OCI-LY7 (cell line): Measurements from ENCODE around the gene KDM2A. TPM values are rescaled to one million over a fixed set of nuclear protein-coding genes. Genes with fewer than 3 reads are reported as not detected.

Source experiments
- BruUV-seq: library from RNA; stranded (reverse); fragments of 400-500 nt; replicated peaks from 2 replicates; lab custom pipeline; 2021; lab: Mats Ljungman, UMichigan
- CTCF ChIA-PET: fragments of 300-600 bp; sonication (Branson Sonifier 250); formaldehyde crosslinking; loops from one replicate; lab custom pipeline; 2022; ENCODE audit warnings: antibody characterized with exemption; ENCODE audit not compliant: unreplicated experiment; lab: Charles Lee
- POLR2A ChIA-PET: fragments of 300-600 bp; sonication (Branson Sonifier 250); formaldehyde crosslinking; loops from one replicate; lab custom pipeline; 2022; ENCODE audit warnings: antibody characterized with exemption; lab: Charles Lee
- DNase-seq: peaks from one replicate; pipeline ENCODE4 v3.0.0-alpha.2; 2015; ENCODE audit warnings: low spot score
- H2AFZ ChIP-seq: fragments of 200-600 bp; sonication (generic), shearing (Covaris generic); 2 replicates; pipeline ENCODE4 v1.6.1; 2014; ENCODE audit warnings: mild to moderate bottlenecking, antibody characterized with exemption, low read length, moderate library complexity
- H3K27ac ChIP-seq: fragments of 200-600 bp; sonication (generic); 2 replicates; pipeline ENCODE4 v1.5.1; 2014; ENCODE audit warnings: mixed run types, low read depth, mild to moderate bottlenecking, moderate library complexity, low read length, inconsistent platforms; ENCODE audit not compliant: poor library complexity, severe bottlenecking
- H3K36me3 ChIP-seq: fragments of 200-600 bp; sonication (generic); 2 replicates; pipeline ENCODE4 v1.6.1; 2014; ENCODE audit warnings: mild to moderate bottlenecking, antibody characterized with exemption, low read length, moderate library complexity, mixed read lengths; ENCODE audit not compliant: insufficient read depth
- H3K4me1 ChIP-seq: fragments of 200-600 bp; sonication (generic); 2 replicates; pipeline ENCODE4 v1.5.1; 2014; ENCODE audit warnings: mild to moderate bottlenecking, low read length; ENCODE audit not compliant: insufficient read depth, poor library complexity, severe bottlenecking
- H3K4me2 ChIP-seq: fragments of 200-600 bp; sonication (generic); 2 replicates; pipeline ENCODE4 v1.6.1; 2014; ENCODE audit warnings: mild to moderate bottlenecking, low read length
- H3K4me3 ChIP-seq: fragments of 200-600 bp; sonication (generic); 2 replicates; pipeline ENCODE4 v1.5.1; 2014; ENCODE audit warnings: mild to moderate bottlenecking, low read depth, low read length; ENCODE audit not compliant: poor library complexity, severe bottlenecking
- H3K79me2 ChIP-seq: fragments of 200-600 bp; sonication (generic); 2 replicates; pipeline ENCODE4 v1.6.1; 2016; ENCODE audit warnings: low read depth, mild to moderate bottlenecking, low read length, moderate library complexity, mixed read lengths; ENCODE audit not compliant: insufficient read depth
- H3K9me2 ChIP-seq: fragments of 200-600 bp; sonication (generic); 2 replicates; pipeline ENCODE4 v1.6.1; 2016; ENCODE audit warnings: mild to moderate bottlenecking, low read length, mixed read lengths; ENCODE audit not compliant: insufficient read depth
- H3K9me3 ChIP-seq: fragments of 200-600 bp; sonication (generic); 2 replicates; pipeline ENCODE4 v1.6.1; 2014; ENCODE audit warnings: mild to moderate bottlenecking, mixed run types, low read length, mixed read lengths
- H4K20me1 ChIP-seq: fragments of 200-600 bp; sonication (generic); 2 replicates; pipeline ENCODE4 v1.6.1; 2014; ENCODE audit warnings: mild to moderate bottlenecking, antibody characterized with exemption, low read length, moderate library complexity, mixed read lengths; ENCODE audit not compliant: insufficient read depth
- CTCF ChIP-seq: fragments of 200-600 bp; sonication (generic); conservative IDR thresholded peaks from 2 replicates; pipeline ENCODE4 v1.5.1; 2014; ENCODE audit warnings: mild to moderate bottlenecking, antibody characterized with exemption, low read length, moderate library complexity, mixed read lengths
- EZH2phosphoT487 ChIP-seq: fragments of 200-600 bp; sonication (generic); IDR thresholded peaks from 2 replicates; pipeline ENCODE4 v1.6.1; 2018; ENCODE audit warnings: low read depth, borderline replicate concordance, mild to moderate bottlenecking, mixed run types, antibody characterized with exemption, low read length, moderate library complexity, mixed read lengths
- intact Hi-C: fragments of 100-400 bp; cut with micrococcal nuclease; formaldehyde crosslinking; loops from one replicate; pipeline ENCODE4 v1.10.0; 2022; ENCODE audit not compliant: unreplicated experiment
- total RNA-seq, 2 experiments: library from RNA; depleted of rRNA in 1 of 2; stranded (reverse); fragments of >200 nt in 1 of 2; shearing (Covaris generic) in 1 of 2; gene quantifications; 2 replicates each; pipeline ENCODE4 v1.2.3, GENCODE V29; 2014 to 2022

The KDM2A gene
- total RNA-seq, 2 experiments from 2014 or later: 31.7 to 66.2 TPM

GRCh38 chr11:67289651-67290479, 170.8 kb downstream of the KDM2A start:
- Histone ChIP-seq H3K27ac (peak overlapping the region; percentile 62), H2AFZ (no peak overlapping the region), H3K9me3 (peaks cover 13% of the 10 kb centered on the region), H3K9me2 (no peaks in the 10 kb centered on the region), H3K4me2 (peak overlapping the region; percentile 84), H3K36me3 (peaks cover 83% of the 10 kb centered on the region), H4K20me1 (no peaks in the 10 kb centered on the region), H3K4me3 (peak overlapping the region; percentile 96), H3K79me2 (peaks cover 15% of the 10 kb centered on the region; the same call in 1 of the 2 replicates), H3K4me1 (peaks cover 47% of the 10 kb centered on the region)
- intact Hi-C loops: loop anchor here (1.0 kb wide), 1 partner anchor 92 kb away; no protein-coding TSS in a partner anchor
- DNase-seq: no peak
- CTCF ChIA-PET: no interaction called here
- BruUV-seq: no TSS peak
- POLR2A ChIA-PET: no interaction called here
- TF ChIP-seq EZH2phosphoT487 (no peak), CTCF (no peak)

- Histone ChIP-seq H3K4me3 (peak overlapping the region; percentile 96), H3K36me3 (peaks cover 83% of the 10 kb centered on the region), H2AFZ (no peak overlapping the region), H3K4me1 (peaks cover 47% of the 10 kb centered on the region), H3K9me2 (no peaks in the 10 kb centered on the region), H3K4me2 (peak overlapping the region; percentile 84; the same call in 1 of the 2 replicates), H3K9me3 (peaks cover 20% of the 10 kb centered on the region), H3K27ac (no peak overlapping the region), H4K20me1 (no peaks in the 10 kb centered on the region), H3K79me2 (peaks cover 16% of the 10 kb centered on the region; the same call in 1 of the 2 replicates)
- DNase-seq: no peak
- no TSS peak for BruUV-seq
- ChIA-PET CTCF (interaction anchor here (0.6 kb wide), 1 partner anchor 89 kb away, joined by 3 read pairs; no protein-coding TSS in a partner anchor), POLR2A (interaction anchor here (1.0 kb wide), 1 partner anchor 28 kb away, joined by 3 read pairs; no protein-coding TSS in a partner anchor)
- no peak for TF ChIP-seq CTCF
- TF ChIP-seq EZH2phosphoT487: no peak
- intact Hi-C loops: no loop called here
Observed at GRCh38 chr11:67290801-67291200, 171.7 kb downstream of the KDM2A start.
